Heart left ventricle (tissue), 16 donors: ENCODE measurements around the gene UBE2D1. TPM values are rescaled to one million over a fixed set of nuclear protein-coding genes. Genes with fewer than 3 reads are reported as not detected.
A peak's percentile ranks its signal among the peaks of the same experiment; 100 is the strongest.

Source experiments
- ATAC-seq, 4 donors: fragments of 200-7000 bp; cut with Tn5 transposase; one replicate each; pipeline ENCODE4 v1.9.1; 2020 to 2022; ENCODE audit warnings: moderate library complexity in 4 of 4, mild to moderate bottlenecking in 3 of 4, moderate number of reproducible peaks in 1 of 4
- DNase-seq, 5 donors: peaks; one replicate each; pipeline ENCODE4 v3.0.0-alpha.2; 2020
- H3K27ac ChIP-seq, 12 donors: fragments of 200-600 bp; sonication (generic) in 4 of 12; one replicate each; pipeline versions ENCODE4 v1.5.0 to v1.8.0; 2016 to 2022; ENCODE audit warnings: mild to moderate bottlenecking in 2 of 12
- H3K27me3 ChIP-seq, 9 donors: fragments of 200-600 bp; sonication (generic) in 2 of 9; one replicate each; pipeline versions ENCODE4 v1.5.1 to v1.8.0; 2016 to 2022; ENCODE audit warnings: mild to moderate bottlenecking in 3 of 9
- H3K36me3 ChIP-seq, 9 donors: fragments of 200-600 bp; sonication (generic) in 2 of 9; one replicate each; pipeline versions ENCODE4 v1.5.0 to v1.8.0; 2018 to 2022; ENCODE audit warnings: mild to moderate bottlenecking in 2 of 9
- H3K4me1 ChIP-seq, 12 donors: fragments of 200-600 bp; sonication (generic) in 4 of 12; one replicate each; pipeline versions ENCODE4 v1.5.0 to v1.8.0; 2016 to 2022; ENCODE audit warnings: mild to moderate bottlenecking in 3 of 12
- H3K4me3 ChIP-seq, 12 donors: fragments of 200-600 bp; sonication (generic) in 4 of 12; one replicate each; pipeline versions ENCODE4 v1.5.0 to v1.8.0; 2017 to 2022; ENCODE audit warnings: mild to moderate bottlenecking in 9 of 12, moderate library complexity in 4 of 12
- H3K9me3 ChIP-seq, 12 donors: fragments of 200-600 bp; sonication (generic) in 4 of 12; one replicate each; pipeline versions ENCODE4 v1.5.0 to v1.8.0; 2016 to 2022; ENCODE audit warnings: mild to moderate bottlenecking in 1 of 12
- POLR2A ChIP-seq, 2 donors: fragments of 450-650 bp; IDR thresholded peaks; one replicate each; pipeline ENCODE4 v1.6.1; 2017; ENCODE audit warnings: antibody characterized with exemption in 2 of 2, mild to moderate bottlenecking in 2 of 2, moderate library complexity in 2 of 2
- WGBS, 4 donors: extraction: QIAGEN DNeasy Blood & Tissue Kit in 2 of 4; methylation state at CpG; one replicate each; pipeline versions ENCODE4 v1.1.5 to v1.1.7; 2013 to 2018; 5-methylcytosine and 5-hydroxymethylcytosine counted together
- intact Hi-C, 10 donors: fragments of 100-400 bp; cut with DNase I; formaldehyde crosslinking; loops; one replicate each; pipeline versions ENCODE4 v1.11.1 to v1.14.2; 2022
- polyA plus RNA-seq, 2 donors: library from polyadenylated mRNA; stranded (reverse); fragments of 200-250 nt; gene quantifications; one replicate each; pipeline ENCODE4 v1.2.3, GENCODE V29; 2013
- total RNA-seq, 9 donors: library from RNA; depleted of rRNA in 2 of 9; stranded (reverse); fragments of >200 nt in 2 of 9; fragmentation: NEBNext Ultra II Directional in 3 of 9; extraction: Animal tissue kit (Norgen Biotek cat#: 25700) in 3 of 9; gene quantifications; one replicate each; pipeline versions ENCODE4 v1.1.0 to v1.2.4, GENCODE V29; 2016 to 2023
- TF ChIP-seq, protein P1 (sequence below), 12 donors: fragments of 200-600 bp; sonication (generic) in 4 of 12; IDR thresholded peaks; one replicate each; pipeline versions ENCODE4 v1.5.0 to v1.8.0; 2018 to 2022; ENCODE audit warnings: antibody characterized with exemption in 12 of 12, mild to moderate bottlenecking in 5 of 12
- donor health status: ischemic (EF 13 %, LVEDD 7.1; RV severe dilation, severe dysfunction).
- donor health status: healthy with polysubstance abuse.
- donor health status: DM: no; HTN: yes; CAD: no.
- donor health status: DM: no; HTN: no; CAD: no.
- donor health status: ischemic (EF 25% LVEDD 6.9; RV normal size, moderate dysfunction).
- donor health status: ischemic (EF 25% LVEDD 5.7; RV mildly dilated, moderate dysfunction).
- donor health status: healthy.
- donor health status: DM: yes; HTN: yes; CAD: no.
- donor health status: ischemic (EF 35%, LVEDD 5.7; RV mildly dilated, moderate dysfunction).
- donor health status: nonischemic (EF 11% LVEDD 7.7; RV severe dilation, severe dysfunction).
- donor health status: DM: yes; HTN: yes; CAD: no.
- donor health status: PGD.
- donor health status: ischemic (EF 29% LVEDD 5.4; RV normal size, mild dysfunction).
- donor health status: nonischemic (EF 23%, LVEDD 6.1; RV moderate dilation, normal function).

Gene UBE2D1
- total and polyA plus RNA-seq, 11 donors: 16.9 to 84.2 (median 50.2) TPM

DNA sequence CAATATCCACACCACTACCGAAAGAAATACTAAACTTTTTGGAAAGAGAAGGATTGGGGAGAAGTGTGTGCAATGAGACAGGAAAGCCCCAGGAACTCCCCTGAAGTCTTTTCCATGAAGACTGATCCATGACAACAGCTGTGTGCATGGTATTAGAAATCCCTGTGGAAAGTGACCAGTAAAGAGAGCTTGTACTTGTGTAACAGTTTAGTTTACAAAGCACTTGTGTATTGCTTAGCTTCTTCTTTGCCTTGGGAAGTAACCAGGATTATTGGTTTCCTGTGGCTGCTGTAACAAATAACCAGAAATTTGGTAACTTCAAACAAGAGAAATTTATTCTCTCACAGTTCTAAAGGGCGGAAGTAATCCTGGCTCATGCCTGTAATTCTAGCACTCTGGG, 69.2 kb downstream of the UBE2D1 start:
- WGBS, 4 donors: 93 to 100% (median 98%) methylated on average over 2 of the region's 2 CpGs
- no peak for ATAC-seq
- no peak for TF ChIP-seq POLR2A (IDR thresholded peaks at IDR 0.05)
- TF ChIP-seq, protein P1, sequence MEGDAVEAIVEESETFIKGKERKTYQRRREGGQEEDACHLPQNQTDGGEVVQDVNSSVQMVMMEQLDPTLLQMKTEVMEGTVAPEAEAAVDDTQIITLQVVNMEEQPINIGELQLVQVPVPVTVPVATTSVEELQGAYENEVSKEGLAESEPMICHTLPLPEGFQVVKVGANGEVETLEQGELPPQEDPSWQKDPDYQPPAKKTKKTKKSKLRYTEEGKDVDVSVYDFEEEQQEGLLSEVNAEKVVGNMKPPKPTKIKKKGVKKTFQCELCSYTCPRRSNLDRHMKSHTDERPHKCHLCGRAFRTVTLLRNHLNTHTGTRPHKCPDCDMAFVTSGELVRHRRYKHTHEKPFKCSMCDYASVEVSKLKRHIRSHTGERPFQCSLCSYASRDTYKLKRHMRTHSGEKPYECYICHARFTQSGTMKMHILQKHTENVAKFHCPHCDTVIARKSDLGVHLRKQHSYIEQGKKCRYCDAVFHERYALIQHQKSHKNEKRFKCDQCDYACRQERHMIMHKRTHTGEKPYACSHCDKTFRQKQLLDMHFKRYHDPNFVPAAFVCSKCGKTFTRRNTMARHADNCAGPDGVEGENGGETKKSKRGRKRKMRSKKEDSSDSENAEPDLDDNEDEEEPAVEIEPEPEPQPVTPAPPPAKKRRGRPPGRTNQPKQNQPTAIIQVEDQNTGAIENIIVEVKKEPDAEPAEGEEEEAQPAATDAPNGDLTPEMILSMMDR (IDR thresholded peaks at IDR 0.05): no peak
- H3K4me3 ChIP-seq: no peak overlapping the region
- H3K4me1 ChIP-seq: no peaks in the 10 kb centered on the region
- intact Hi-C loops: no loop called here
- no peaks in the 10 kb centered on the region for H3K27me3 ChIP-seq
- DNase-seq: no peak
- H3K9me3 ChIP-seq: no peaks in the 10 kb centered on the region
- peaks cover 0 to 11% (median 0%) of the 10 kb centered on the region in 9 donors for H3K36me3 ChIP-seq
- no peak overlapping the region for H3K27ac ChIP-seq

DNA sequence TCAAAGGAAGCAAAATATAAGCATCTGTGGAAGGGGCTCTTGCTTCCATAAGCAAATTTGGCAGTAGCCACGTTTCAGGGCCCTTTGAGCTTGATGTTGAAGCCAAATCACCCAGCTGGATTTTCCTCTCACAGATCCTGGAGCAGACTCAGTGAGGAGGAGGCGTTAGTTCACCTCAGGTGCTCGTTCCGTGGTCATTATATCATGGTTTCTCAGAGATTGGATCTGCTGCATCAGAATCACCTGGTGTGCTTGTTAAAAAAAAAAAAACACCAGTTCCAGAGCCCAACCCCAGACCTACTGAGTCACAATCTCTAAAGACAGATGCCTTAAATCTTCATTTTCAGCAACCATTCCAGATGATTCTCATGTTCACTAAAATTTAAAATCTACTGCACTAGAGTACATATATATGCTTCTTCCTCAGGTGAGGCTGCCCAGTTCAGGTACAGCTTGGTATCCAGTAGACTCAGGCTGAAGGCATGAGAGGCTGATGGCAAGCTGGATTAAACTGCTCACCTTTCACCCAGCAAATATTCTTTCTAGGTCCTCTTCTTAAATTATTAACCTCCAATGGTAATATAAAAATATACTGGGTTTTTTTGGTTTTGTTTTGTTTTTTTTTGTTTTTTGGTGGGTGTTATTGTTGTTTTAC, 75.3 kb downstream of the UBE2D1 start:
- H3K27ac ChIP-seq: no peak overlapping the region
- TF ChIP-seq, protein P1 (IDR thresholded peaks at IDR 0.05): no peak
- TF ChIP-seq POLR2A (IDR thresholded peaks at IDR 0.05): no peak
- H3K9me3 ChIP-seq: no peaks in the 10 kb centered on the region
- H3K4me3 ChIP-seq: no peak overlapping the region
- ATAC-seq: no peak
- no peak for DNase-seq
- intact Hi-C loops: loop anchor here in 2 of 10 donors (10.0 kb wide), 2 partner anchors 175 to 375 kb away; no protein-coding TSS in a partner anchor
- peaks cover 0 to 7% (median 0%) of the 10 kb centered on the region in 12 donors for H3K4me1 ChIP-seq
- WGBS, 4 donors: 67 to 79% (median 73%) methylated on average over 4 of the region's 4 CpGs
- H3K27me3 ChIP-seq: peaks cover 0 to 3% (median 0%) of the 10 kb centered on the region in 9 donors
- no peaks in the 10 kb centered on the region for H3K36me3 ChIP-seq

DNA sequence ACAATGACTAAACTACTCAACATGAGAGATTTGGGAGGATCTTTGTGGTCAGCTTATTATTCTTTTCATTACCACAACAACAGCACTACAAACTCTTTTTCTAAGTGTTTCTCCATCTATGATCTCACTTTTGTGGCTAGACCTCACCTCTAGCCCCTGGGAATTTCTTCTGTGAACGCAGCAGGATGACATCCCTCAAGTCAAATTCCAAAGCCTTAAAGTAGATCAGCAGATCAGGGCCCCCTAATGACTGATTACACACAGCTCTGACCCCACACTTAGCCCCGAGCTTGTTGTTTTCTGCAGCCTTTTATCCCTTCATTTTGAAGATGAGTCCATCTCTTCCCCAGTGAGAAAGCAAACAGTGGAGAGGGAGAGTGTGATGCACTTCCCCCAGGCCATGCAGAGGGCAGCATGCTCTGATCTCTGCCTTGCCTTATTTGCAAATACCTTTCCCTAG, 77.7 kb downstream of the UBE2D1 start:
- H3K36me3 ChIP-seq: no peaks in the 10 kb centered on the region
- no peak for DNase-seq
- TF ChIP-seq, protein P1 (IDR thresholded peaks at IDR 0.05): no peak
- no peak for TF ChIP-seq POLR2A (IDR thresholded peaks at IDR 0.05)
- H3K4me3 ChIP-seq: no peak overlapping the region
- peaks cover 0 to 3% (median 0%) of the 10 kb centered on the region in 9 donors for H3K27me3 ChIP-seq
- H3K27ac ChIP-seq: no peak overlapping the region
- H3K4me1 ChIP-seq: peaks cover 0 to 7% (median 0%) of the 10 kb centered on the region in 12 donors
- WGBS, 4 donors: 37 to 43% (median 42%) methylated on average over 2 of the region's 2 CpGs
- no peaks in the 10 kb centered on the region for H3K9me3 ChIP-seq
- ATAC-seq: no peak
- intact Hi-C loops: loop anchor here in 2 of 10 donors (10.0 kb wide), 2 partner anchors 172 to 372 kb away; no protein-coding TSS in a partner anchor

DNA sequence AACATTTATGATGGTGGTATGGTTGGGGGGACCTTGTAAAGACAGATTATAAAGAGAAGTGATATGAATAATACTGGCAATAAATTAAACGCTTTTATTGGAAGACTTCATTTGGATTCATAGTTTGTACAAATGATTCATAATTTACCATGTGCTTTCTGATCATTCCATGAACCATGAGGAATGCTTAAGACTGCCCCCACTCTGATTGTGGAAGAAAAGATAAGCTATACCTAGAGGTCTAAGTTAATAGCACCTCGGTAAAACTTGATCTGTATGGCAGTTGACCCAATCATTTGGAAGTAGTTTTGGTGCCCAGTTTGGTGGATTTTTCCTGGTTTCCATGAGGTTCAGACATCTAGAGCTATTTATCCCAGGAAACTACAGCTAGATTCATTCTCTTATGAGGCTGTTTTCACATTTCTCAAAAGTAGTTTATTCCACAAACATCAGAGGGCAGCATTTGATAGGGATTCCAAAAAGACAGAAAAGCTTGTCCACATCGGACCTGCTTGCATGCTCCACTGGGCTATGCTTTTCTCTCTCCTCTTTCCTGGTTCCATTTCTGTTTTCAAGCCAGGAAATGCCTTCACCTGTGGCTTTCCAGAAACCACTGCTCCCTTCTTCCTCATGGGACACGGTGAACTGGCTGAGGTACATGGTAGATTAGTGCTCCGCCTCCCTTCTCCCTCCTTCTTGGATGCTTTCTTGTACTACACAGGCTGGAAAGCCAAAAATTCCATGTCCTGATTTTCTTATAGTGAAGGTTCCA, 79.7 kb downstream of the UBE2D1 start:
- intact Hi-C loops: loop anchor here in 2 of 10 donors (10.0 kb wide), 2 partner anchors 170 to 370 kb away; no protein-coding TSS in a partner anchor
- Histone ChIP-seq H3K9me3 (peaks cover 0 to 14% (median 0%) of the 10 kb centered on the region in 12 donors), H3K4me1 (peaks cover 0 to 7% (median 0%) of the 10 kb centered on the region in 12 donors), H3K27me3 (peaks cover 0 to 3% (median 0%) of the 10 kb centered on the region in 9 donors), H3K4me3 (no peak overlapping the region), H3K27ac (peak overlapping the region in 5 of 12 donors; percentile 6 to 56 (median 38)), H3K36me3 (no peaks in the 10 kb centered on the region)
- TF ChIP-seq, protein P1 (IDR thresholded peaks at IDR 0.05): peak in 9 of 12 donors; percentile 14 to 49 (median 38)
- TF ChIP-seq POLR2A (IDR thresholded peaks at IDR 0.05): no peak
- ATAC-seq: peak; percentile 61 to 77 (median 70)
- 40 to 48% (median 47%) methylated on average over 5 of the region's 5 CpGs for WGBS, 4 donors
- no peak for DNase-seq
